ENCODE data around the gene GPSM3.

The GPSM3 gene

DNA sequence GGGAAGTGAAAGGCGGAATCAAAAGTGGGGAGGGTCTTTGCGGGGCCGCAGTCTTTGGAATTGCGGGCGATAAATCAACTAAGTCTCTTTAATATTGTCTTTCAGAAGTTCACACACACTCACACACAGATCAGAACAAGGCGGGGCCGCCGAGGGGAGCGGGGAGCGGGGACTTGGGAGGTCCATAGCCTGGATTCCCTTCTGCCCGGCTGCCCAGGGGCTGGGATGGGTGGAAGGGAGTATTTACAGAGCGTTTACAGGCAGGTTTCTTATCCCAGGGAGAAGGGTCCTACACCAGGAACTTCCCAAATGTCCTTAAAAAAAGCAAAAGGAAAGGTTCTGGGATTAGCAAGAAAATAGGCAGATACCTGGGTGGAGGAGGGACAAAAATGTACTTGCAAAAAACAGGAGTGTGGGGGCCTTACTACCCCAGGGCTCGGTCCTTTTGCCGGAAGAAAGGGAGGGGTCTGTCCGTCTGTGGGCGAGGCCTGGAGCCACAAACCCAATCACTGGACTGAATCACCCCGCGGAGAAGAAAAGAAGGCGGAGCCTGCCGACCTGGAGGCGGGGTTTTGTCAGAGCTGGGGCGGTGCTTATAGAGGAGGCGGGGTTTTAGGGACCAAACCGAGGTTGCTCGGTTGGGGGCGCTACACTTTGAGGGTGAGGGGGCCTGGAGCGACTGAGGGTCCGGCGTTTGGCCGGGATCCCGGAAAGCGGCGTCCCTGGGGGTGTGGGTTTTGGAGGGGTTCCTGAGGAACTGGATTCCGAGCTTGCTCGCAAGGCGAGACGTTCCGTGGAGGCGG, 44.0 kb downstream of the GPSM3 start:
- peaks cover 7% of the 10 kb centered on the region for H3K4me1 ChIP-seq (ENCODE audit: insufficient read depth, low read length)
- no peak overlapping the region for H3K4me2 ChIP-seq (ENCODE audit: insufficient read depth, low read length)
- no peaks in the 10 kb centered on the region for H3K9me3 ChIP-seq (ENCODE audit: insufficient read depth, low read length, severe bottlenecking)
- DNase-seq (no peak), ATAC-seq (ENCODE audit: insufficient read depth, low read depth) (no peak)
- no peak overlapping the region for H3K4me3 ChIP-seq (ENCODE audit: low read depth in 1 of 2, low read length in 2 of 2)
- no peak overlapping the region for H3K27ac ChIP-seq (ENCODE audit: low read length)
- TF ChIP-seq CTCF (IDR thresholded peaks at IDR 0.05; ENCODE audit: borderline replicate concordance, extremely low read depth, low read length, poor library complexity, severe bottlenecking) (no peak), EZH2 (IDR thresholded peaks at IDR 0.05; ENCODE audit: borderline replicate concordance, low read depth, low read length, severe bottlenecking) (no peak)
- no peak overlapping the region for H2AFZ ChIP-seq (ENCODE audit: low read depth, low read length)
- H3K79me2 ChIP-seq (ENCODE audit: insufficient read depth, low read length) = no peaks in the 10 kb centered on the region
- H4K20me1 ChIP-seq (ENCODE audit: insufficient read depth, low read length) = no peaks in the 10 kb centered on the region
- no peaks in the 10 kb centered on the region for H3K36me3 ChIP-seq (ENCODE audit: insufficient read depth, low read length)
- no peak overlapping the region for H3K9ac ChIP-seq (ENCODE audit: low read depth, low read length)
- H3K27me3 ChIP-seq (ENCODE audit: insufficient read depth, low read length, poor library complexity) = peaks cover 15% of the 10 kb centered on the region

DNA sequence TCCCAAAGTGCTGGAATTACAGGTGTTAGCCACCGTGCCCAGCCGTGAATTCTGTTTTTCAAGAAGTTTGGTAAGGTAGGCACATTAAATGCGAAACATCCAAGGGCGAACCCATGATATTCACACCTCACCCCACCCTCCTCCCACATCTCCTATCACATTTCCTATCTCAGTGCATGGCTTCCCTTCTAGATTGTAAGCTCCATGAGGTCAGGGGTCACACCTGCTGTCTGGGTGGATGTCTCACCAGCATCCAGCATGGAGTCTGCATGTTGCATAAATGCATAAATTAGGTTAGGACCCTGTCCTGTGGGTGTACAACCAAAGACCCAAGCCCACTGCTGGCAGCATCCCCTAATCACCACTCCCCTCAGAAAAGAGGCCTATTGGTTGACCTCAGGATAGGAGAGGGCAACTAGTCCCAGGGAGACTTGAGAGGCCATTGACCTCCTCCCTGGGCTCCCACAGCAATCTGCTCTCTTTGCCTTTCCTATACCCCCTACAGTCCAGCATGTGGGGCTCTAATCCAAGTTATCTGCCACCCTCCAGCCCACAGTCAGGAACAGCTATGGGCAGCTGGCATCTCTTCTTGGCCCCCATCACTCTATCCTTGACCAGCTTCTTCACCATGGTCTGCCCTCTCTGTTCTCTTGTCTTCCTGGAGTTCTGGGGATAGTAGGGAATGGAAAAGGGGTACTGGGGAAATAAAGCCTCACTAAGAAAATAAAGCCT, 44.9 kb downstream of the GPSM3 start:
- H4K20me1 ChIP-seq (ENCODE audit: insufficient read depth, low read length) = no peaks in the 10 kb centered on the region
- no peak overlapping the region for H2AFZ ChIP-seq (ENCODE audit: low read depth, low read length)
- ATAC-seq (ENCODE audit: insufficient read depth, low read depth) (no peak), DNase-seq (no peak)
- H3K36me3 ChIP-seq (ENCODE audit: insufficient read depth, low read length) = no peaks in the 10 kb centered on the region
- H3K4me2 ChIP-seq (ENCODE audit: insufficient read depth, low read length) = no peak overlapping the region
- H3K9me3 ChIP-seq (ENCODE audit: insufficient read depth, low read length, severe bottlenecking) = no peaks in the 10 kb centered on the region
- TF ChIP-seq CTCF (IDR thresholded peaks at IDR 0.05; ENCODE audit: borderline replicate concordance, extremely low read depth, low read length, poor library complexity, severe bottlenecking) (peak; percentile 23), EZH2 (IDR thresholded peaks at IDR 0.05; ENCODE audit: borderline replicate concordance, low read depth, low read length, severe bottlenecking) (no peak)
- peaks cover 15% of the 10 kb centered on the region for H3K27me3 ChIP-seq (ENCODE audit: insufficient read depth, low read length, poor library complexity)
- H3K4me1 ChIP-seq (ENCODE audit: insufficient read depth, low read length) = no peaks in the 10 kb centered on the region
- H3K9ac ChIP-seq (ENCODE audit: low read depth, low read length) = no peak overlapping the region
- H3K4me3 ChIP-seq (ENCODE audit: low read depth in 1 of 2, low read length in 2 of 2) = no peak overlapping the region
- H3K27ac ChIP-seq (ENCODE audit: low read length) = no peak overlapping the region
- H3K79me2 ChIP-seq (ENCODE audit: insufficient read depth, low read length) = no peaks in the 10 kb centered on the region

DNA sequence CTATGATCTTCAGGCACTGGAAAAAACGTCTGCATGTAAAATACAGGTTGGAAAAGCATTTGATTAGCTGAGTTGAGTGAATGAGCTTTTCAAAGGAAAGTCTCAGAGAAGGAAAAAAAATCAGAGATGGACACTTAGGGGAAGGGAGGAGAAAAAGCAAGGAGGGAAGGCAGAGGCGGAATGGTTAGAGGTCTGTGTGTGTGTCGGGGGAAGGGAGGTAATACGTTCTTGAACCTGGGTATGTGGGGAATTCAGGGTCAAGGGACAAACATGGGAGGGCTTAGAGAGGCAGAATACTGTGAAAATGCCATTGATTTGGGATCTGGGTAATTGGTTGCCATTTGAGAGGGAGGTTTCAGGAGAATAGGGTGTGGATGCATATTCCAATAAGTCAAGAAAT, 45.8 kb downstream of the GPSM3 start:
- Histone ChIP-seq H3K9ac (ENCODE audit: low read depth, low read length) (no peak overlapping the region), H3K4me1 (ENCODE audit: insufficient read depth, low read length) (no peaks in the 10 kb centered on the region), H3K4me2 (ENCODE audit: insufficient read depth, low read length) (no peak overlapping the region)

More for the DNA sequence above, 45.8 kb downstream of the GPSM3 start:
- Histone ChIP-seq H3K36me3 (ENCODE audit: insufficient read depth, low read length) (no peaks in the 10 kb centered on the region), H2AFZ (ENCODE audit: low read depth, low read length) (no peak overlapping the region), H3K4me3 (ENCODE audit: low read depth in 1 of 2, low read length in 2 of 2) (no peak overlapping the region), H3K27ac (ENCODE audit: low read length) (no peak overlapping the region), H3K9me3 (ENCODE audit: insufficient read depth, low read length, severe bottlenecking) (no peaks in the 10 kb centered on the region), H4K20me1 (ENCODE audit: insufficient read depth, low read length) (no peaks in the 10 kb centered on the region), H3K27me3 (ENCODE audit: insufficient read depth, low read length, poor library complexity) (peaks cover 15% of the 10 kb centered on the region), H3K79me2 (ENCODE audit: insufficient read depth, low read length) (no peaks in the 10 kb centered on the region)
- TF ChIP-seq EZH2 (IDR thresholded peaks at IDR 0.05; ENCODE audit: borderline replicate concordance, low read depth, low read length, severe bottlenecking) = no peak
- no peak for TF ChIP-seq CTCF (IDR thresholded peaks at IDR 0.05; ENCODE audit: borderline replicate concordance, extremely low read depth, low read length, poor library complexity, severe bottlenecking)
- ATAC-seq (ENCODE audit: insufficient read depth, low read depth) = no peak
- DNase-seq = no peak

Measured in DND-41 (cell line).